ENCODE results near the gene STARD13.

Gene STARD13

GRCh38 chr13:33087790-33088189 is 197.8 kb downstream of the STARD13 start:
- TF ChIP-seq CTCF (IDR thresholded peaks at IDR 0.05; ENCODE audit: low read depth, low read length) = no peak

GRCh38 chr13:33087091-33087490 is 198.5 kb downstream of the STARD13 start:
- Histone ChIP-seq H3K36me3 (no peaks in the 10 kb centered on the region), H3K27ac (no peak overlapping the region), H3K27me3 (ENCODE audit: insufficient read depth, low read depth, severe bottlenecking) (no peaks in the 10 kb centered on the region), H3K9me3 (ENCODE audit: severe bottlenecking) (no peaks in the 10 kb centered on the region), H3K4me3 (ENCODE audit: low read depth, low read length) (no peak overlapping the region)
- no peak for TF ChIP-seq CTCF (IDR thresholded peaks at IDR 0.05; ENCODE audit: low read depth, low read length)
- DNase-seq = no peak

More at GRCh38 chr13:33087790-33088189, 197.8 kb downstream of the STARD13 start:
- no peaks in the 10 kb centered on the region for H3K27me3 ChIP-seq (ENCODE audit: insufficient read depth, low read depth, severe bottlenecking)
- no peak overlapping the region for H3K4me3 ChIP-seq (ENCODE audit: low read depth, low read length)
- no peaks in the 10 kb centered on the region for H3K36me3 ChIP-seq
- DNase-seq = no peak
- H3K9me3 ChIP-seq (ENCODE audit: severe bottlenecking) = no peaks in the 10 kb centered on the region
- H3K27ac ChIP-seq = no peak overlapping the region

GRCh38 chr13:33083054-33083453 is 202.5 kb downstream of the STARD13 start:
- no peak for DNase-seq
- Histone ChIP-seq H3K4me3 (ENCODE audit: low read depth, low read length) (no peak overlapping the region), H3K36me3 (no peaks in the 10 kb centered on the region), H3K27ac (no peak overlapping the region), H3K9me3 (ENCODE audit: severe bottlenecking) (no peaks in the 10 kb centered on the region), H3K27me3 (ENCODE audit: insufficient read depth, low read depth, severe bottlenecking) (no peaks in the 10 kb centered on the region)
- no peak for TF ChIP-seq CTCF (IDR thresholded peaks at IDR 0.05; ENCODE audit: low read depth, low read length)

GRCh38 chr13:33081666-33082065 is 203.9 kb downstream of the STARD13 start:
- Histone ChIP-seq H3K27me3 (ENCODE audit: insufficient read depth, low read depth, severe bottlenecking) (no peaks in the 10 kb centered on the region), H3K9me3 (ENCODE audit: severe bottlenecking) (no peaks in the 10 kb centered on the region), H3K4me3 (ENCODE audit: low read depth, low read length) (no peak overlapping the region), H3K36me3 (no peaks in the 10 kb centered on the region), H3K27ac (no peak overlapping the region)
- DNase-seq = no peak
- no peak for TF ChIP-seq CTCF (IDR thresholded peaks at IDR 0.05; ENCODE audit: low read depth, low read length)

GRCh38 chr13:33080972-33081590 is 204.5 kb downstream of the STARD13 start:
- Histone ChIP-seq H3K4me3 (ENCODE audit: low read depth, low read length) (no peak overlapping the region), H3K27me3 (ENCODE audit: insufficient read depth, low read depth, severe bottlenecking) (no peaks in the 10 kb centered on the region), H3K36me3 (no peaks in the 10 kb centered on the region), H3K9me3 (ENCODE audit: severe bottlenecking) (no peaks in the 10 kb centered on the region), H3K27ac (no peak overlapping the region)
- DNase-seq = no peak
- no peak for TF ChIP-seq CTCF (IDR thresholded peaks at IDR 0.05; ENCODE audit: low read depth, low read length)

- DNase-seq = no peak
- no peak overlapping the region for H3K4me3 ChIP-seq (ENCODE audit: low read depth, low read length)
Measured at GRCh38 chr13:33079960-33080359, 205.6 kb downstream of the STARD13 start.

More at GRCh38 chr13:33079960-33080359, 205.6 kb downstream of the STARD13 start:
- no peak for TF ChIP-seq CTCF (IDR thresholded peaks at IDR 0.05; ENCODE audit: low read depth, low read length)
- Histone ChIP-seq H3K36me3 (no peaks in the 10 kb centered on the region), H3K27me3 (ENCODE audit: insufficient read depth, low read depth, severe bottlenecking) (no peaks in the 10 kb centered on the region), H3K27ac (no peak overlapping the region), H3K9me3 (ENCODE audit: severe bottlenecking) (no peaks in the 10 kb centered on the region)

All from WERI-Rb-1 (cell line).